Endothelial cell of umbilical vein (primary cell): ENCODE results near the gene DCAF5.

ENCODE experiments used
- CTCF ChIP-seq, 2 donors: IDR thresholded peaks; 1 replicate in 1 of 2; 2 replicates in 1 of 2; pipeline ENCODE4 v1.5.1; 2011; ENCODE audit warnings: low read length in 2 of 2, mild to moderate bottlenecking in 2 of 2, moderate library complexity in 2 of 2, control low read depth in 1 of 2, inconsistent platforms in 1 of 2, low read depth in 1 of 2; ENCODE audit not compliant: insufficient read depth in 1 of 2; ENCODE audit errors: extremely low read depth in 1 of 2
- EZH2 ChIP-seq: IDR thresholded peaks from 2 replicates; pipeline ENCODE4 v1.6.1; 2012; ENCODE audit warnings: borderline replicate concordance, low read depth, mild to moderate bottlenecking, moderate library complexity, low read length, inconsistent platforms; ENCODE audit not compliant: severe bottlenecking
- FOS ChIP-seq: IDR thresholded peaks from 2 replicates; pipeline ENCODE4 v1.6.1; 2011; ENCODE audit warnings: mild to moderate bottlenecking, low read length, moderate library complexity, borderline replicate concordance; ENCODE audit not compliant: insufficient read depth
- GATA2 ChIP-seq: IDR thresholded peaks from 2 replicates; pipeline ENCODE4 v1.7.0; 2011; ENCODE audit warnings: low read depth, mild to moderate bottlenecking, moderate library complexity, mixed read lengths, low read length; ENCODE audit not compliant: insufficient read length, insufficient read depth
- MYC ChIP-seq: IDR thresholded peaks from one replicate; pipeline ENCODE4 v1.6.1; 2011; ENCODE audit warnings: mild to moderate bottlenecking, low read depth, low read length
- POLR2A ChIP-seq: IDR thresholded peaks from 2 replicates; pipeline ENCODE4 v1.6.1; 2012; ENCODE audit warnings: low read depth, mild to moderate bottlenecking, control low read depth, low read length
- POLR2AphosphoS5 ChIP-seq: IDR thresholded peaks from 2 replicates; pipeline ENCODE4 v1.6.1; 2012; ENCODE audit warnings: low read depth, mild to moderate bottlenecking, control low read depth, low read length, moderate library complexity; ENCODE audit not compliant: insufficient read depth

- TF ChIP-seq CTCF (IDR thresholded peaks at IDR 0.05; ENCODE audit: extremely low read depth in 1 of 2, insufficient read depth in 1 of 2, low read depth in 1 of 2, low read length in 2 of 2) (no peak), FOS (no peak), POLR2A (no peak), MYC (no peak), POLR2AphosphoS5 (no peak), EZH2 (no peak), GATA2 (no peak)
These were observed 125.5 kb downstream of the DCAF5 start for GRCh38 chr14:69027242-69027913.
